Kidney capillary endothelial cell (primary cell): ENCODE results near the gene SLC25A21.

Source experiments
- DNase-seq: peaks from one replicate; pipeline ENCODE4 v3.0.0-alpha.2; 2018; ENCODE audit warnings: low spot score

Gene SLC25A21

GRCh38 chr14:36647824-36648753, 524.3 kb downstream of the SLC25A21 start:
- DNase-seq = no peak

GRCh38 chr14:36647417-36647823, 525.0 kb downstream of the SLC25A21 start:
- no peak for DNase-seq

GRCh38 chr14:36646664-36647416, 525.6 kb downstream of the SLC25A21 start:
- DNase-seq = no peak

GRCh38 chr14:36633580-36633979, 538.8 kb downstream of the SLC25A21 start:
- no peak for DNase-seq
